Kidney tubule cell (primary cell): ENCODE measurements around the gene ERCC2.

Source experiments
- DNase-seq: peaks from one replicate; pipeline ENCODE4 v3.0.0-alpha.2; 2018; ENCODE audit warnings: low spot score

ERCC2 gene

DNA sequence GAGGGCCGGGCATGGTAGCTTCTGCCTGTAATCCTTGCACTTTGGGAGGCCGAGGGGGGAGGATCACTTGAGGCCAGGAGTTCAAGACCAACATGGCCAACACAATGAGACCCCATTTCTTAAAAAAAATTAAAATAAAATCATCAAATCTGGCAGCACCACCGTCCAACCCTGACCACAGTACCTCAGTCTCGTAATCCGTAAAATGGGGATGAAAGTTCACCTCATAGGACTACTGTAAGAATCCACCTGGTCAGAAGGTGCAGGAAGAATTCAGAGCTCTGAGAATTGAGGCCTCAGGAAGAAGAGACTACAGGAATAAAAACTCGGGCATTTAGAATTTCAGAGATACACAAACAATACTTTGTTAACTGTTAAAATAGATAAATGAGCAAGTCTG is 31.4 kb upstream of the ERCC2 start:
- no peak for DNase-seq

DNA sequence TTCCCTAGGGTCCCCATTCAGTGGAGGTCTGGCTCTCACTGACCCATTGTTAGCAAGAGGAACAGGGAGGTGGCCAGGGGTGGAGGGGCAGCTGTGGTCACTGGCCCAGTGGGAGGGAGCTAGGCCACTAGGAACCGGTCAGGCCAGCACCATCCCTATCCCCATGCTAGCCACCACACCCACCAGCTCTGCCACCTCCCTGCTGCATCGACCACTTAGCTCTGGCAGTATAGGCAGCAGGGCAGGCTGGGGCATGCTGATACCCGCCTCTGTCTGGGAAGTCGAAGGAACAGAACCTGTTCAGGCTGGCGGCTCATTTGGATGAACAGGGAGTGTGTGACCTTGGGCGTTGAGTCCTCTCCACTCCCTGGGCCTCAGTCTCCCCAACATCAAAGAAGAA is 29.8 kb upstream of the ERCC2 start:
- DNase-seq: no peak

DNA sequence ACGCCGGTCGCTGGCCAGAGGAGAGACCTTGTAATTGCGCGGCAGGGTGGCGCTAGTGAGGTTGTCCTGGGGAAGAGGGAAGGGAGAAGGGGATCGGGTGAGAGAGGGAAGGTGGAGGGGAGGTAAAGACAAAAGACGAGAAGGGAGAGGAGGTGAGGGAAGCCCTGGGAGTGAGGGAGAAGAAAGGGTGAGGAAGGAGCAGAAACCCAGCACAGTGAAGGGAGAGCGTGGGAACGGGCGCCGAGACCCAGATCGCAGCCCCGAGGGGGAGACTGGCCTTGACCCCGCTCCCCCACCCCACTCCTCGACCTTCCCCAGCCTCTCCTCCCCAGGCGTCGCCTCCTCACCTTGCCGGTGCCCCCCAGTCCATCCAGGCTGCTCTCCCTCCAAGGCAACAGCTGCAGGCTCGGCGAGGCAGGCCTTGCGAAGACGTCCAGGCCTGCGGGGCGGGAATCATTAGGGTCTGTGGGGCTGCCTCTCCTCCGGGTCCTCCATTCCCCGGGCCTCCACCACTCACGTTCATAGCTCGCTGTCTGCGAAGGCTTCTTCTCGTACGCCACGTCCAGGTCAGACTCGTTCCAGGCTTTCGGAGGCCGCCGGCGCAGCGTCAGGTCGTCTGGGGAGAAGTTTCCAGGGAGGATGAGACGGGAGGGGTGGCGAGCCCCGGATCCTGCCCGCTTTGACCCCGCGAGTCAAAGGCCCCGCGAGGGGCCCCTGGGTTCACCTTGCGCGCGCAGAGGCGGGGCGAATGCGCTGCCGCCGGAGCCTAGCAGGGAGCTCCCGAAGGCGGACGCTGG is 25.6 kb upstream of the ERCC2 start:
- no peak for DNase-seq

DNA sequence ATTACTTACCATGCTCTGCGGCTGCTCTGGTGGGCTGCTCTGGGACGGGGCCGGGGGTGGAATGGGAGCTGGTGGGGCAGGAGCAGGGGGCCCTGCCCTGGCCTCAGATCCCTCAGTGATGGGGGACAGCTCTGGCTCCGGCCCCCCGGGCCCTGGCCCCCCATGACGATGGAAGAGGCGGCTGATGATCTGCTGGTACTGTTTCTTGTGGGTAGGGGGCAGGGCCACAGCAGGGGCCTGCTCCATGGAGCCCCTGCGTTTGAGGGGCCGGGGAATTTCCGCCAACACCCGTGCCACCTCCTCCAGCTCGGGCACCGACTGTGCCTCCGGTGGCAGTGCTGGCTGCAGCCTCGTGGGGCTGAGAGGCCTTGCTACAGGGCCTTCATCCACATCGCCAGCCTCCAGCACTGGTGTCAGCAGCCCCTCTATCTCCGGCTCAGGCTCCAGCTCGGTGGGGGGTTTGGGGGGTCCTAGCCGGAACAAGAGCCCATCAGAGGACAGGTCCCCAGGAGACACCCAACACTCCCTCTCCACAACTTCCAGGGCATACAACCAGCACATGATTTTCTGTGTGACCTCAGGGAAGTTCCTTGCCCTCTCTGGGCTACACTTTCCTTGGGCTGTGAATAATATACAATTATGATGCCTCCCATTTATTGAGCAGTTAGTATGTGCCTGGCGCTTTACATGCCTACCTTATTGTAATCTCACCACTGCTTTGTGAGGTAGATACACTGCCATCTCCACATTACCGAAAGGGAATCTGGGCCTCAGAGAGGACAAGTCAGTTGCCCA is 21.7 kb upstream of the ERCC2 start:
- DNase-seq: no peak

DNA sequence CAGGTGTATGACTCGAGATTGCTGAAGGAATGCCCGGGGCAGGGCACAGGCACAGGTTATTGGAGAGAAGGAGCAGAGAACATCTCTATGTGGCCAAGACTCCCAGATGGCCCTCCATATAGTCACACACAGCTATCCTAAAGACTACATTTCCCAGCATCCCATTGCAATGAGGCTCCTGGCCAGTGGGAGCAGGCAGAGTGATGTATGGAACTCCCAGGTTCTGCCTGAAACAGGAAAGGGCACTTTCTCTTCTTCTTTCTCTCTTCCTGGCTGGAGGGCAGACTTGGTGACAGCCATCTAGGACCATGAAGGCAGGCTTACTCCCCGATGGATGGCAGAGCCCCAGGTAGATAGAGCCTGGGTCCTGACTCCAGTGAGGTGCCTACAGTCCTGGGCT is 21.0 kb upstream of the ERCC2 start:
- no peak for DNase-seq

DNA sequence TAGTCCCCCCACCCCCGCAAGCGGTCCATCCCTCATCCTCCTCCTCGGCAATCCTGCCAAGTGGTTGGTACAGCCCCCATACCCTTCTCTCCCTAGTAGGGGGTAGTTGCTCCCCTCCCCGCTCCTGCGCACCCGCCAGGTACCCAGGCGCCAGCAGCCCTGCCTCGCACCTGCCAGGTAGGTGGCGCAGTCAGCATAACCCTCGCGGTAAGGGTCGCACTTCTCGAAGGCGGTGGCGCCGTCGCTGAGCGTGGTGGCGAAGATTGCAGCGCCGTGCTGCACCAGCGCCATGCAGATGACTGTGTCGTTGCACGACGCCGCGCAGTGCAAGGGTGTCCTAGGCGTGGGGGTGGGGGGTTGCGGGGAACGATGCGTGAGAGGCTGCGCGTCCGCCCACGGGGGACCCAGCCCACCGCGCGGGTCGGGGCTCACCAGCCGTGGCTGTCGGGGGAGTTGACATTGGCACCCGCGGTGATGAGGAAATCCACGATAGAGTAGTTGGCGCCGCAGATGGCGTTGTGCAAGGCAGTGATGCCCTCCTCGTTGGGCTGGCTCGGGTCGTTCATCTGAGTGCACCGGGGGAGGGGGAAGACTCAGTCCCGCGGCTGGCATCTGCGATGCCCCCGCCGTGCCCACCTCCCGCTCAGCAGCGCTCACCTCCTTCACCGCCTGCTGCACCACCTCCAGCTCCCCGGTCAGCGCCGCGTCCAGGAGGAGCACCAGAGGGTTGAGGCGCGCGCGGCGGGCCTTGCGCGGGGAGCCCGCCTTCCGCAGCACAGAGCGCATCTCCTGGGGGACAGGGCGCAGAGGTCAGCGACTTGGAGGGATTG is 15.2 kb upstream of the ERCC2 start:
- DNase-seq: no peak

DNA sequence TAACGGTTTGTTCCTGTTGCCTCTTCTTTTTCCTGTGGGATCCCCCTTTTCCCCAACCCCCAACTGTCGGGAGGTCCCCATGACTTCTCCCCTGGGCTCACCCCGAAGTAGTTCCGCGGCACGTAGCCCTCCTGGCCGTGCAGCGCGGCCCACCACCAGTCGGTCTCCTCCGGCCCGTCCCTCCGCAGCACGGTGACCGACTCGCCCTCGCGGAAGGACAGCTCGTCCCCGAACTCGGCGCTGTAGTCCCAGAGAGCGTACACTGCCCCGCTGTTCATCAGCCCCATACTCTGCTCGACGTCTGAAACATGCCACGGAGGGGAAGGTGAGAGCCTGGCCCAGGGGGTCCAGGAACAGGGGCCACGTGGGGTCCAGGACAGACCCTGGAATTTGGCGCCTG is 12.1 kb upstream of the ERCC2 start:
- DNase-seq: no peak

DNA sequence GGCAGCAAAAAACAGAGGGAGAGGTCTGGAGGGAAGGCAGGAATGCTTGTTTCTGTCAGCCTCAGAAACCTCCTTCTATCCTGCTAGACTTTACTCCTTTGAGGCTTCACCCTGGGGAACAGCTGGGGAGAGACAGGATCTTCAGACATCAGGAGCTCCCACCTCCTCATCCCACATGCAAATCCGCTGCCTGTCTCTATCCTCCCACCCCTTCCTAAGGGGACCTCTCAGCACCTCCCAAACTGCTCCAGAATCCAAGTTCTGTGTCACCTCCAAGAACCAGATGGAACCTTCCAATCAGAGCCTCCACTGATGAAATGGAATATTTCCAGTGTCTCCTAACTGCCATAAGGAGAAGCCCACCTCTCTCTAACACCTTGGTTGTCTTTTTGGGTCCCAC is 9.7 kb upstream of the ERCC2 start:
- no peak for DNase-seq

DNA sequence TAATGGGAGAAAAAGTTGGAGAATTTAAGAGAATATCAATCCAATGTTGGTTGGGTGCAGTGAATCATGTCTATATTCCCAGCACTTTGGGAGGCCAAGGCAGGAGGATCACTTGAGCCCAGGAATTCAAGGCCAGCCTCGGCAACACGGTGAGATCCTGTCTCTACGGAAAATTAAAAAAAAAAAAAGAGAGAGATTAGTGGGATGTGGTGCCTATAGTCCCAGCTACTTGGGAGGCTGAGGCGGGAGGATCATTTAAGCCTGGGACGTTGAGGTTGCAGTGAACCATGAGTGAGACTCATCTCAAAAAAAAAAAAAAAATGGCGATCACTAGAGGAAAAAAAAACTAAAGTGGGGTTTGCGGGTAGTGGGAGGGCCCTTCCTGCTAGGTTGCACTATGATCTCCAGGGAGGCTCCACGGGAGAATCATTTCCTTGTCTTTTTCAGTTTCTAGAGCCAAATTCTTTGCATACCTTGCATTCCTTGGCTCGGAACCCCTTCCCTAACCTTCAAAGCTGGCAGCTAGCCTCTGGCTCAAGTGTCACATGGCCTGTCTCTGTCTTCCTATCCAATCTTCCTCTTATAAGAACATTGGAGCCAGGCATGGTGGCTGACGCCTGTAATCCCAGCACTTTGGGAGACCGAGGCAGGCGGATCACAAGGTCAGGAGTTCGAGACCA is 5.8 kb upstream of the ERCC2 start:
- peak; percentile 98 for DNase-seq

DNA sequence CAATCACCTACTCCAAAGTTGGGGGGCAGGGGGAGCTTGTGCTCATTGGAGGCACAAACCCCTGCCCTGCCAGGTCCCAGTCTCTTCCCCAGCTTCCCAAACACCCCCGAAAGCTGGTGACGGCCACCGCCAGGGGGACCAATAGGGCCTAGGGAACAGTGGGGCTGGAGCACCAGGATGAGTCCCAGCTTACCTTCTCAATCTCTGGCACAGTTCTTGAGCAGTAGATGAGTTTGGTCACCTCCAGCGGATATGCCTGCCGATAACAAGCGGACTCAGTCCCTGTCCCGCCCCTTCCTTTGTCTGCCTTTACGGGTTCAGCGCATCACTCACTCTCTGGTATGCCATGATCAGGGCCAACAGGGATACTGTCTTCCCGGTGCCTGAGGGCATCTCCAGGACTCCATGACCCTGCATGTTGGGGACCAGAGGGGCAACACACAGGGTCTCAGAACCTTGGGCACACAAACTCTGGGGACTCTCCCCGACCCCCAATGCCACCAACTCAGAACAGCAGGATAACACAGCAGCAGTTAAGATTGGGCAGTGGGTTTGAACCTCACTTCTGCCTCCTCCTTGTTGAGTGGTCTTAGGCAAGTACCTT is 1.5 kb downstream of the ERCC2 start:
- DNase-seq: no peak

DNA sequence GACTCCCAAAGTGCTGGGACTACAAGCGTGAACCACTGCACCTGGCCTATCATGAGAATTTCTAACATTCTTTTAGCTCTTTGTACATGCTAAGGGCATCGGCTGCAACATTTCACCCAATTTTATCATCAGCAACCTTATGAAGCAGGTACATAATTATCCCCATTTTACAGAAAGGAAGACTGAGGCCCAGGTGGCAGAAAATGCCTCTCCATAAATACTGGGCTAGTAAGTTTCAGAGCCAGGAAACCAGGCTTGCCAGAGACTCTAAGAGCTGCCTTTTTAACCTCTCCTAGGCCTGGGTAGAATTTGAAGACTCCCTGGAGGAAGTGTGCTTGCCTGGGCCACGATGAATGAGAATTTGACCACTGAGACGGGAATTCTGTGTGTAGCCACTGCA is 2.2 kb downstream of the ERCC2 start:
- no peak for DNase-seq

DNA sequence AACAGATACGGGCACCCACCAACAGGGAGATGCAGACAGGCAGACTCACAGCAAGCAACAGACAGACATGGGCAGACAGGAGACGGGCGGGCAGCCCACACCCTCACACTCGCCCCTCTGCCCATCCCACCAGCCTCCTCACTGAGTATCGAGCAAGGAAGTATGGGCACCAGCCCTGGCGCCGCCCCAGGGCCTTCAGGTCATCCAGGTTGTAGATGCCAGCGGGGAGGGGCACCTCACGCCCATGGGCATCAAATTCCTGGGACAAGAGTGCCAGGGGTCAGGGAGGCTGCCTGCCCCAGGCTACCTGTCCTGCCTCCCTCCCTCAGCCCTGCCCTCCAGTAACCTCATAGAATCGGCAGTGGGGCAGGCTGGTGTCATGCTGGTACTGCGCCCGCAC is 5.7 kb downstream of the ERCC2 start:
- DNase-seq: no peak

DNA sequence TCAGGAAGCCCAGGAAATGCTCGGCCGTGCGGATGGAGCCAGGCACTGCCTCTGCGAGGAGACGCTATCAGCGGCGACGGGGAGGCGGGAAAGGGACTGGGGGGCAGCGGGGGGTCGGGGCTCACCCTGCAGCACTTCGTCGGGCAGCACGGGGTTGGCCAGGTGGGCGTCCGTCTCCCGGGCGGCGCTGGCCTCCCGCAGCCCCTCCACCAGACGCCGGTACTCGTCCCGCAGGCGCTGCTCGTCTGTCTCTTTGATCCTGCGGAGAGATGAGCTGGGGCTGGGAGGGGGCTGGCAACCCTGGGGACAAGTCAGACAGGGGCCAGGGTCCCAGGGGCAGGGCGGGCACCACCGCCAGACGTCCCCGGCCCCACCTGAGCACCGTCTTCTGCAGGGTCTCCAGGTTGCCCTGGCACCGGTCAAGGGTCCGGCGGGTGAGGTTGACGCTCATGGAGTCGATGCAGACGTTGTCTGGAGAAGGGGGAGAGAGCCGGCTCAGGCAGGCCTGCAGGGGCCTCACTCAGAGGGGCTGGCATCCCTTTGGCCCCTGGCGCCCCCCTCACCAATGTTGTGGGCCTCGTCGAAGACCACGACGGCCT is 6.4 kb downstream of the ERCC2 start:
- no peak for DNase-seq

DNA sequence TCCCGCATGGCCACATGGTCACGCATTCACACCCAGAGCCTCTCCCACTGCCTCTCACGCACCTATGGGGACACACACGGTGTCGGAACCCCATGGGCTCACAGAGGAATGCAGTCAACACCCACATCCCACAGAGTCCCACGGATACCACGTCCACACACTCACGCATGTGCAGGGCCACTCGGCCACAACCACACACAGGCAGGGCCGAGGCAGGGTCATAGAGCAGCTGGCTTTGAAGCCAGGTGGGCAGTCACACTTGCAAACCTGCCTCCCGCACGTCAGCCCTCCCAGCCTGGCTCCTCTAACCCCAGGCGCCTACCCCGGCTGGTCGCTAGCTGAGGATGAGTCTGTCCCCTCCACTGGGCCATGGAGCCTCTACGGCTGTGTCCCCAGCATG is 8.1 kb downstream of the ERCC2 start:
- no peak for DNase-seq

DNA sequence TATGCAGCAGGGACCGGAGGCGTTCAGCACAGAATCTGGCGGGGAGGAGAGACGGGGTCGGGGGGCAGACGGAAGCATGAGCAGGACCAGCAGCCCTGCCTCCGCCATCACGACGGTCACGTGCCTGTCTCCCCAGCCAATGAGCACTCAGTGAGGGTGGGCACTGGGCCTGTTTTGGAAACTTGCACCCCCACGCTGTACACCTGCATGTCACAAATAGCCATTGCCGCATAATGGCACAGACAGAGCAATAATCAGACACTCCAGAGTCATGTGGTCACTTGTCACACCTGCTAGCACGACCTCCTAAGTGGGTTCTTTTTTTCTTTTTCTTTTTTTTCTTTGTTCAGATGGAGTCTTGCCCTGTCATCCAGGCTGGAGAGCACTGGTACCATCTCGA is 8.8 kb downstream of the ERCC2 start:
- DNase-seq: no peak

DNA sequence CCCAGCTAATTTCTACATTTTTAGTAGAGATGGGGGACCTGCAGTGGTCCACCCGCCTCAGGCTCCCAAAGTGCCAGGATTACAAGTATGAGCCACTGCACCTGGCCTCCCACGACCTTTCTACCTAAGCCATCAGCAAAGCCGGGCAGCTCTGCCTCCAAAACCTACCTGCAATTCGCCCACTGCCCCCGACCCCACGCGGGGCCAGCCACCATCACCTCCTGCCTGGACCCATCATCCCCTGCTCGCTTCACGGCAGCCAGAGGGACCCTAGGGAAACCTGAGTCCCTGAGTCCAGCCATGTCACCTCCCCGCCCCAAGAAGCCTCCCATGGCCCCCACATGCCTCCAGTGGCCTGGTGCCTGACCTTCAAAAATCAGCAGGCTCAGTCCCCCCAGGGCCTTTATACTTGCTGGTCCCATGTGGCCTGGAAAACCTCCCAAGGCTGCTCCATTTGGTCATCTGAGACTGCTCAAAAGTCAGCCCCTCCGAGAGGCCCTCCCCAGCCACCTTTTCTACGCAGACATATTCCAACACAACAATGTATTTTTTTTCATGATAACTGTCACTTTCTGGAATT is 12.1 kb downstream of the ERCC2 start:
- no peak for DNase-seq

DNA sequence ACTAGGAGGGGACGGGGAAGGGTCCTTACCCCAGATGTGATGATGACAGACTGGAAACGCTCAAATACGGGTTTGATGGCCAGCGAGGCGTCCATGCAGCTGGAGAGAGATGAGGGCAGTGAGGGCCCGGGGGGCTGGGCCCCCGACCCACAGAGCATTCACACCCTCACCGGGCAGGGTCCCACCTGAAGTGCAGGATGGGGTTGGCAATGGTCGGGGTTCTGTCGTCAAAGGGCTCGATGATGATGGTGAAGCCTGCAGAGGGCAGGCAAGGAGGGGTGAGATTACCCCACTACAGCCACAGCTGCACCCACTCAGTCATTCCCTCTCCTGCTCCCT is 13.0 kb downstream of the ERCC2 start:
- no peak for DNase-seq

DNA sequence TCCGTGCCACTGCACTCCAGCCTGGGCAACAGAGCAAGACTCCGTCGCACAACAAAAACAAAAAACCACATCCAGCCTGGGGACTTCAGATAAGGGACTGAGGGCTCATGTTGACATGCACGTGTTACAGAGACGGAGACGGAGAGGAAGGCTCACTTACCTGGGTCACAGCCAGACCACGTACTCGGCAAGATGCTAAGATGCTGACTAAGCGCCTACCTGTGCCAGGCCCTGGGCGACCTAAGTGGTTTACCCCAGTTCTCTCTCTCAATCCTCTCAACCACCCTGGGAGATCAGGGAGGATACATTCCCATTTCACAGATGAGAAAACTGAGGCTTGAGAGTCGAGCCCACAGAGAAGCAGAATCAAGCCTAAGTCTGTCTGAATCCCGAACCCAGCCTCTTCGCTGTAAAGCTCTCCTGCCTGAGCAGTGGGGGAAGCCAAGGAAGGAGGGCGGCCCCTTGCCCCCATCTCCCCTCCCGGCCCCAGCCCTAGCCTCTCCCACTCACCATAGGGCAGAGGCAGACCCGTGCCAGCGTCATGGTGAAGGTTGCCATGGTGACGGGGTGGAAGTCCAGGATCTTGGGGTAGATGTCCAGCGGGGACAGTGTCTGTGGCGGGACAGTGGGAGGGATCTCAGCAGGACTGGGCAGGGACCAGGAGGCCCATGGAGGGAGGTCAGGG is 13.5 kb downstream of the ERCC2 start:
- DNase-seq: no peak

DNA sequence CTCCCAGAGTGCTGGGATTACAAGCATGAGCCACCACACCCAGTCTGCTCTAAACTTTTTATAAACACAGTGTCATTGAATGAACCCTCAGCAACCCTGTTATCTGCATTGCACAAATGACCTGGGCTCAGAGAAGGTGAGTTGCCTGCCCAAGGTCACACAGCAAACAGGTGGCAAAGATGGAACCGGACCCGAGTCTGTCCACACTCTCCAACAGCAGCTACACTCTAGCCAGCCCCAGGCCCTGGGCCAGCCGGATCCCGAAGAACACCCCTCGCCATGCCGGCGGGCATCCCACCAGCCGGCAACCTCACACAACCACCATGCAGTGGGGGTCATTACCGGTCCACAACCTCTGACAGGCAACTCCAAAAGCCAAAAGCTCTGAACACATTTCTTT is 14.5 kb downstream of the ERCC2 start:
- no peak for DNase-seq

DNA sequence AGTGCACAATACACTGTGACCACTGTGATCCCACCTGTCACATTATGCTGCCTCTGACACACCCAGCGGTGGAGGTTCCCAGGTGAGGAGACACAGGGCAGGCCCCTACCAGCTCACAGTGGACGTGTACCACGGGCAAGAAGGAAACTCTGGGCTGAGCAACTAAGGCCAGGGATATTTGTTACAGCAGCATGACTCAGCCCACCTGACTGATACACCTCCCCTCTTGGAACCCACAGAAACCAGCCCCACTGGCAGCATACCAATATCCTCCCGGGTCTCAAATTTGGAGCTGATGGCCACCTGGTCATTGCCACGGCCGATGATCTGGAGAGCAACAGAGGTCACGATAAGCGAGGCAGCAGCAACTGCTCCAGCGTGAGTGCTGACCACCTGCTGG is 15.0 kb downstream of the ERCC2 start:
- DNase-seq: no peak
